Activated CD8-positive, alpha-beta T cell treated with anti-CD3 and anti-CD28 coated beads for 36 hours (primary cell): ENCODE data around the gene ACSL3. TPM values are rescaled to one million over a fixed set of nuclear protein-coding genes. Genes with fewer than 3 reads are reported as not detected.

Experiments
- ATAC-seq: fragments of 200-7000 bp; cut with Tn5 transposase; one replicate; pipeline ENCODE4 v1.10.0; 2021; ENCODE audit warnings: mild to moderate bottlenecking, moderate library complexity
- CTCF ChIA-PET: fragments of 350-600 bp; sonication (Branson Sonifier 250); formaldehyde crosslinking; loops from one replicate; lab custom pipeline; 2021; ENCODE audit warnings: antibody characterized with exemption; lab: Charles Lee
- POLR2A ChIA-PET: fragments of 350-600 bp; sonication (Branson Sonifier 250); formaldehyde crosslinking; loops from one replicate; lab custom pipeline; 2021; ENCODE audit warnings: antibody characterized with exemption; lab: Charles Lee
- DNase-seq: peaks from one replicate; pipeline ENCODE4 v3.0.0-alpha.2; 2020
- H3K27ac Mint-ChIP-seq: one replicate; pipeline ENCODE4 v1.8.0; 2021; ENCODE audit warnings: mild to moderate bottlenecking, mixed read lengths
- H3K27me3 Mint-ChIP-seq: one replicate; pipeline ENCODE4 v1.8.0; 2021; ENCODE audit warnings: mixed read lengths
- H3K36me3 Mint-ChIP-seq: one replicate; pipeline ENCODE4 v1.8.0; 2021; ENCODE audit warnings: low read depth, mixed read lengths
- H3K4me1 Mint-ChIP-seq: one replicate; pipeline ENCODE4 v1.8.0; 2021; ENCODE audit warnings: low read depth, mixed read lengths
- H3K4me3 Mint-ChIP-seq: one replicate; pipeline ENCODE4 v1.8.0; 2021; ENCODE audit warnings: mild to moderate bottlenecking, moderate library complexity, mixed read lengths
- H3K9me3 Mint-ChIP-seq: one replicate; pipeline ENCODE4 v1.8.0; 2021; ENCODE audit warnings: mixed read lengths
- CTCF ChIP-seq: fragments of 200-600 bp; IDR thresholded peaks from one replicate; pipeline ENCODE4 v1.8.0; 2022; ENCODE audit warnings: antibody characterized with exemption, mild to moderate bottlenecking
- intact Hi-C: fragments of 100-400 bp; cut with micrococcal nuclease; formaldehyde crosslinking; loops from one replicate; pipeline ENCODE4 v1.10.0; 2022
- total RNA-seq, 2 experiments: library from RNA; stranded (reverse); gene quantifications; one replicate each; pipeline ENCODE4 v1.2.3, GENCODE V29; 2021

The ACSL3 gene
- total RNA-seq, 2 experiments from 2014 or later = 43.8 to 44.6 TPM

DNA sequence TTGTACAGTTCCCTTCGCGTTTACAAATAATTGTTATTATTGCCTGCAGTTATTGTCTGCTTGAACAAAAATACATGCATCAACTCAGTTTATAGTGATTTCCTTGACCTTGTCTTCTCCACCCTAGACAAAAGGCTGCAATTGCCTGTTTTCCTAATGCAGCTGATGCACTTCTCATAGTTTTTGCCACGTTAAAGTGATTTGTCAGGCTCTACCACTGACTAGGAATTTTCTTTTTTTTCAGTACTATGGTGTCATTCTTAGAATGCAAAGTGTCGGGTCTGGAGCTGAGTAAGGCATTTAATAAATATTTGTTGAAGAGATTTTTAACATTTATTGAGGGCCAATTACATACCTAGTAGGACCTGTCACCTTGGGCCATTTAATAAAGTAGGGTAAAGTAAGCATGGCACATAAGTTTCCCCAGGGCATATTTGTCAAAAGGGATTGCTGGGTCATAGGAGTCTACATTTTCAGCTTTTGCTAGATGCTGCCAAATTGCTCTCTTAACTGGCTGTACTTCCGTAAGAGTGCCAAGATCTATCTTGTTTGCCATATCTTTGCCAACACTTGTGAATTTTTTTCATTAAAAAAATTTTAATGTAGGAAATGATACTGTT lies 24.1 kb downstream of the ACSL3 start:
- no peak overlapping the region for H3K4me3 Mint-ChIP-seq
- H3K4me1 Mint-ChIP-seq = peaks cover 30% of the 10 kb centered on the region
- intact Hi-C loops = no loop called here

DNA sequence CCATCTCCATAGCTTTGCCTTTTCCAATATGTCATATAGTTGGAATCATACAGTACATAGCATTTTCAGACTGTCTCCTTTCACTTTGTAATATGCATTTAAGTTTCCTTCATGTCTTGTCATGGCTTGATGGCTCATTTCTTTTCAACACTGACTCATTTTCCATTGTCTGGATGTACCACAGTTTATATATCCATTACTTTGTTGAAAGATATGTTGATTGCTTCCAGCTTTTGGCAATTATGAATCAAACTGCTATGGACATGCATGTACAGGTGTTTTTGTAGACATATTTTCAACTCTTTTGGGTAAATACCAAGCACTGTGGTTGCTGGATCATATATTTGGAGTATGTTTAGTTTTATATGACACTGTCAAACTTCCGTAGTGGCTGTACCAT lies 26.3 kb downstream of the ACSL3 start:
- Mint-ChIP-seq H3K4me3 (no peak overlapping the region), H3K27me3 (no peaks in the 10 kb centered on the region), H3K27ac (no peak overlapping the region), H3K4me1 (peaks cover 33% of the 10 kb centered on the region), H3K9me3 (no peaks in the 10 kb centered on the region), H3K36me3 (peaks cover 22% of the 10 kb centered on the region)
- intact Hi-C loops = no loop called here
- CTCF ChIA-PET = no interaction called here
- ATAC-seq = no peak
- no peak for TF ChIP-seq CTCF
- DNase-seq = no peak
- POLR2A ChIA-PET = interaction anchor here (0.8 kb wide), 1 partner anchor 16 kb away, joined by 3 read pairs; no protein-coding TSS in a partner anchor

More for the DNA sequence above, 24.1 kb downstream of the ACSL3 start:
- ATAC-seq = no peak
- DNase-seq = no peak
- Mint-ChIP-seq H3K9me3 (no peaks in the 10 kb centered on the region), H3K27me3 (no peaks in the 10 kb centered on the region), H3K36me3 (peaks cover 16% of the 10 kb centered on the region), H3K27ac (no peak overlapping the region)
- ChIA-PET POLR2A (no interaction called here), CTCF (interaction anchor here (1.0 to 2.0 kb wide), 3 partner anchors 14 to 176 kb away, joined by 3 to 7 read pairs (median 3); no protein-coding TSS in a partner anchor)
- no peak for TF ChIP-seq CTCF

DNA sequence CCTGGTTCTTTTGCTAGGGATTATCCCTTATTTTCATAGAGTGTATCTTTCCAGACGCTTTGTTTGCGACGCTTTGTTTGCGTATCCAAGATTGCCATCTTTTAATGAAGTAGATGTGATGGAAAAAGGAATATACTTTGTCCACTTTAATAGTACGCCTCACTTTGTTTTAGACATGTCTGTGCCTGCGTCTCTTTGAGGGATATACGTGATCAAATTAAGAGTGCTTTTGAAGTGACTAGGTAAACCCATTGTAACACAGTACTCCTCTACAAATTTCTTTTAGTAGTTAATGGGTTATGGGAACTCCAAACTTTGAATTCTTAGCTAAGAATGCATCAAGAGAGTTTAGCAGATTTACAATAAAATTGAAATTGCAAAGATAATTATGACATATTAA lies 27.9 kb downstream of the ACSL3 start:
- no peaks in the 10 kb centered on the region for H3K27me3 Mint-ChIP-seq
- POLR2A ChIA-PET = no interaction called here
- no peaks in the 10 kb centered on the region for H3K9me3 Mint-ChIP-seq
- no peak for ATAC-seq
- CTCF ChIA-PET = no interaction called here
- H3K27ac Mint-ChIP-seq = no peak overlapping the region
- peaks cover 22% of the 10 kb centered on the region for H3K36me3 Mint-ChIP-seq
- no peak for TF ChIP-seq CTCF
- no peak for DNase-seq
- no peak overlapping the region for H3K4me3 Mint-ChIP-seq
- intact Hi-C loops = no loop called here
- peaks cover 46% of the 10 kb centered on the region for H3K4me1 Mint-ChIP-seq

DNA sequence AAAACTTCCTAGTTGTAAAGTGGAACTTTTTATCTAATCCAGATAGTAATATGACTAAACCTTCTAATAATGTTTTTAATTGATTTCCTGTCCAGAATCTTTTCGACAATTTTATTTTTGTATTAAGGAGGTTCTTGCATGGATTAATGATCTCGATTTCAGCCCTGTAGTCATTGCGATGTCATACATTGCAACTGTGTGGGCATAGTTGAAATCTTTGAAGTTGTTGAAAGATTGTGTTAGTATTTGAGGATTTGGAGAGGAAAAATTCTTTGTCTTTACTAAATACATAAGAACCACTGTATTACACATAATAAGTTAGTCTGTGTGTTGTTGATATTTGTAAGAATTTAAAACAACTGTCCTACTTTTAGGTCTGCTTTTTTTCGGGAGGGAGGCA lies 31.1 kb downstream of the ACSL3 start:
- ATAC-seq = no peak
- Mint-ChIP-seq H3K4me3 (no peak overlapping the region), H3K4me1 (peaks cover 38% of the 10 kb centered on the region), H3K27me3 (no peaks in the 10 kb centered on the region), H3K36me3 (peaks cover 22% of the 10 kb centered on the region), H3K27ac (no peak overlapping the region), H3K9me3 (no peaks in the 10 kb centered on the region)
- TF ChIP-seq CTCF = no peak
- CTCF ChIA-PET = interaction anchor here (1.0 to 1.2 kb wide), 2 partner anchors 11 to 47 kb away, joined by 3 to 4 read pairs; no protein-coding TSS in a partner anchor
- no peak for DNase-seq
- intact Hi-C loops = no loop called here
- POLR2A ChIA-PET = no interaction called here

DNA sequence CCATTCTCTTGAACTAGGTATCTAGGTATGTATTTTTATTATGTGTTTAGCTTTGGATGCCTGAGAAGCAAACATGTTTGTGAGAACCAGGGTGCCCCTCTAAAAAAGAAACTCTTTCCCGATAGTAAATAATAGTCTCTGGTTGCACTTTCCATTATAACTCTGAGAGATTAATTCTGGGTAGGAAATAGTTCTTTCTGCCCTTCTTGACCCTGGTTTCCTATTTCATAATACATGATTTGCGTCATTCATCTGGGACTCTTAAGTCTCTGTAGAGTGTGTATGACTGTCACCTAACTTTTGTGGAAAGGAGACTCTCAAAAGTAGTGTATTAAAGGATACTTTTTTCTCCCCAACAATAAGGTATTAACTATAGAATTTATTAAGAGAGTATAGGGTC lies 31.5 kb downstream of the ACSL3 start:
- intact Hi-C loops = no loop called here
- DNase-seq = no peak
- H3K27ac Mint-ChIP-seq = no peak overlapping the region
- TF ChIP-seq CTCF = no peak
- H3K27me3 Mint-ChIP-seq = no peaks in the 10 kb centered on the region
- ChIA-PET CTCF (interaction anchor here (1.0 kb wide), 1 partner anchor 11 kb away, joined by 3 read pairs; no protein-coding TSS in a partner anchor), POLR2A (no interaction called here)
- ATAC-seq = no peak
- H3K9me3 Mint-ChIP-seq = no peaks in the 10 kb centered on the region
- H3K36me3 Mint-ChIP-seq = peaks cover 22% of the 10 kb centered on the region
- H3K4me3 Mint-ChIP-seq = no peak overlapping the region
- peaks cover 34% of the 10 kb centered on the region for H3K4me1 Mint-ChIP-seq
